ENCODE results near the gene TOP2A. TPM values are rescaled to one million over a fixed set of nuclear protein-coding genes. Genes with fewer than 3 reads are reported as not detected.
"Not testable (repeated sequence)": the region's sequence is repeated elsewhere in the genome, so short reads cannot be mapped to it uniquely, and the experiment has no call there.

TOP2A gene
- total and polyA plus RNA-seq, 4 donors: 0.25 to 4.4 (median 1.9) TPM

- WGBS, 2 donors: 77 to 88% methylated on average over 6 of the region's 6 CpGs
- DNase-seq; intact Hi-C loops (cut with DNase I); H3K4me1 ChIP-seq (ENCODE audit: control insufficient read depth in 1 of 2, insufficient read depth in 2 of 2, low read length in 2 of 2); H3K9me3 ChIP-seq (ENCODE audit: control insufficient read depth, low read length); H3K27me3 ChIP-seq (ENCODE audit: control insufficient read depth in 1 of 2, insufficient read depth in 2 of 2, low read length in 1 of 2); ATAC-seq (ENCODE audit: low FRiP score); H3K4me3 ChIP-seq (ENCODE audit: low read length in 2 of 2); H3K27ac ChIP-seq (ENCODE audit: low read depth in 1 of 2, low read length in 2 of 2); H3K36me3 ChIP-seq (ENCODE audit: control insufficient read depth in 1 of 2, insufficient read depth in 2 of 2, low read length in 1 of 2): not testable (repeated sequence)
These were observed 41.2 kb downstream of the TOP2A start for GRCh38 chr17:40376541-40376940.

DNA sequence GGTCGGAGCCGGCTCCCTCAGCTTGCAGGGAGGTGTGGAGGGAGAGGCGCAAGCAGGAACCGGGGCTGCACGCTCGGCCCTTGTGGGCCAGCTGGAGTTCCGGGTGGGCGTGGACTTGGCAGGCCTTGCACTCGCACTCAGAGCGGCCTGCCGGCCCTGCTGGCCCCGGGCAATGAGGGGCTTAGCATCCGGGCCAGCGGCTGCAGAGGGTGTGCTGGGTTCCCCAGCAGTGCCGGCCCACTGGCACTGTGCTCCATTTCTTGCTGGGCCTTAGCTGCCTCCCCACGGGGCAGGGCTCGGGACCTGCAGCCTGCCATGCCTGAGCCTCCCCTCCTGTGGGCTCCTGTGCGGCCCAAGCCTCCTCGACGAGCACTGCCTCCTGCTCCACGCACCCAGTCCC lies 41.9 kb downstream of the TOP2A start:
- H3K36me3 ChIP-seq (ENCODE audit: control insufficient read depth in 1 of 2, insufficient read depth in 2 of 2, low read length in 1 of 2); H3K4me1 ChIP-seq (ENCODE audit: control insufficient read depth in 1 of 2, insufficient read depth in 2 of 2, low read length in 2 of 2); H3K4me3 ChIP-seq (ENCODE audit: low read length in 2 of 2); H3K9me3 ChIP-seq (ENCODE audit: control insufficient read depth, low read length); H3K27me3 ChIP-seq (ENCODE audit: control insufficient read depth in 1 of 2, insufficient read depth in 2 of 2, low read length in 1 of 2); H3K27ac ChIP-seq (ENCODE audit: low read depth in 1 of 2, low read length in 2 of 2); intact Hi-C loops (cut with DNase I); ATAC-seq (ENCODE audit: low FRiP score); DNase-seq: not testable (repeated sequence)
- WGBS, 2 donors: 91 to 92% methylated on average over 19 to 21 of the region's 21 CpGs

- Histone ChIP-seq H3K27me3 (ENCODE audit: control insufficient read depth in 1 of 2, insufficient read depth in 2 of 2, low read length in 1 of 2) (no peaks in the 10 kb centered on the region), H3K9me3 (ENCODE audit: control insufficient read depth, low read length) (no peaks in the 10 kb centered on the region), H3K27ac (ENCODE audit: low read depth in 1 of 2, low read length in 2 of 2) (no peak overlapping the region), H3K36me3 (ENCODE audit: control insufficient read depth in 1 of 2, insufficient read depth in 2 of 2, low read length in 1 of 2) (no peaks in the 10 kb centered on the region), H3K4me1 (ENCODE audit: control insufficient read depth in 1 of 2, insufficient read depth in 2 of 2, low read length in 2 of 2) (no peaks in the 10 kb centered on the region), H3K4me3 (ENCODE audit: low read length in 2 of 2) (no peak overlapping the region)
- intact Hi-C loops (cut with DNase I): no loop called here
- no peak for ATAC-seq (ENCODE audit: low FRiP score)
- no peak for DNase-seq
- WGBS, 2 donors: 86 to 87% methylated on average over 14 of the region's 14 CpGs
These were observed 42.7 kb downstream of the TOP2A start for GRCh38 chr17:40374821-40375498.

DNA sequence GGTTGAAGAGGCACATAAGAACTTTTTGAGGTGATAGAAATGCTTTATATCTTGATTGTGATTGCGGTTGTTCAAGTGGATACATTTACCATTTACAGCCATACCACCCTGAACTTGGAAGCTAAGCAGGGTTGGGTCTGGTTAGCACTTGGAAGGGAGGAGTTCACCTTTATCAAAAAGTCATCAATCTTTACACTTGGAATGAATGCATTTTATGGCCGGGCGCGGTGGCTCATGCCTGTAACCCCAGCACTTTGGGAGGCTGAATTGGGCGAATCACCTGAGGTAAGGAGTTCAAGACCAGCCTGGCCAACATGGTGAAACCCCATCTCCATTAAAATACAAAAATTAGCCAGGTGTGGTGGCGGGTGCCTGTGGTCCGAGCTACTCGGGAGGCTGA lies 43.7 kb downstream of the TOP2A start:
- no peaks in the 10 kb centered on the region for H3K27me3 ChIP-seq (ENCODE audit: control insufficient read depth in 1 of 2, insufficient read depth in 2 of 2, low read length in 1 of 2)
- H3K4me1 ChIP-seq (ENCODE audit: control insufficient read depth in 1 of 2, insufficient read depth in 2 of 2, low read length in 2 of 2): no peaks in the 10 kb centered on the region
- no peak for ATAC-seq (ENCODE audit: low FRiP score)
- no peak overlapping the region for H3K27ac ChIP-seq (ENCODE audit: low read depth in 1 of 2, low read length in 2 of 2)
- DNase-seq: no peak
- H3K4me3 ChIP-seq (ENCODE audit: low read length in 2 of 2): no peak overlapping the region
- 86 to 90% methylated on average over 8 of the region's 8 CpGs for WGBS, 2 donors
- intact Hi-C loops (cut with DNase I): no loop called here
- no peaks in the 10 kb centered on the region for H3K36me3 ChIP-seq (ENCODE audit: control insufficient read depth in 1 of 2, insufficient read depth in 2 of 2, low read length in 1 of 2)
- H3K9me3 ChIP-seq (ENCODE audit: control insufficient read depth, low read length): no peaks in the 10 kb centered on the region

DNA sequence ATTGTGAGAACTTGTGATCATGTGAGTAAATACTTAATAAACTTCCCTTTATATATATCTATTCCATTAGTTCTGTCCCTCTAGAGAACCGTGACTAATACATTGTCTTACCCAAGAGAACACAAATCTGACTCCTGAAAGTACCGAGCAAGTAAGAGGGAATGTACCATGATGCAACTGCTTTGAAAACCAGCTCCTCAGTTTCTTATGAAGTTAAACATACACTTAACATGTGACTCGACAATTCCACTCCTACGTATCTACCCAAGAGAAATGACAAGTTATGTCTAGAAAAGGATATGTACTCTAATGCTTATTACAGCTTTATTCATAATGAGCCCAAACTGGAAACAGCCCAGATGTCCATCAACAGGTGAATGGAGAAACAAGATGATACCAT lies 44.4 kb downstream of the TOP2A start:
- no peaks in the 10 kb centered on the region for H3K4me1 ChIP-seq (ENCODE audit: control insufficient read depth in 1 of 2, insufficient read depth in 2 of 2, low read length in 2 of 2)
- H3K36me3 ChIP-seq (ENCODE audit: control insufficient read depth in 1 of 2, insufficient read depth in 2 of 2, low read length in 1 of 2): no peaks in the 10 kb centered on the region
- H3K4me3 ChIP-seq (ENCODE audit: low read length in 2 of 2): no peak overlapping the region
- no peaks in the 10 kb centered on the region for H3K27me3 ChIP-seq (ENCODE audit: control insufficient read depth in 1 of 2, insufficient read depth in 2 of 2, low read length in 1 of 2)
- DNase-seq (no peak), ATAC-seq (ENCODE audit: low FRiP score) (no peak)
- H3K27ac ChIP-seq (ENCODE audit: low read depth in 1 of 2, low read length in 2 of 2): no peak overlapping the region
- intact Hi-C loops (cut with DNase I): no loop called here
- no peaks in the 10 kb centered on the region for H3K9me3 ChIP-seq (ENCODE audit: control insufficient read depth, low read length)
- WGBS, 2 donors: 87 to 91% methylated on average over 4 of the region's 4 CpGs

DNA sequence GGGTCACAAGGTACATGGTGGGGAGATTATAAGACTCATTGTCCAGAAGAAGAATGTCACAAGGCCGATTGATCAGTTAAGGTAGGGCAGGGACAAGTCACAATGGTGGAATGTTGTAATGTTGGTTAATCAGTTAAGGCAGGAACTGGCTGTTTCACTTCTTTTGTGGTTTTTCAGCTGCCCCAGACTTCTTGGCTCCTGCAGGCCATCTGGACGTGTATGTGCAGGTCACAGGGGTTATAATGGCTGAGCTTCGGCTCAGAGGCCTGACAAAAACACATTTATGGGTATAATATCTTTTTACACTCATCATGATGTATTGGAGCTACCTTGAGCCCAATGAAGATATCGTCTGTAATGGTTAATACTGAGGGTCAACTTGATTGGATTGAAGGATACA lies 45.1 kb downstream of the TOP2A start:
- H3K4me1 ChIP-seq (ENCODE audit: control insufficient read depth in 1 of 2, insufficient read depth in 2 of 2, low read length in 2 of 2); H3K9me3 ChIP-seq (ENCODE audit: control insufficient read depth, low read length); H3K27me3 ChIP-seq (ENCODE audit: control insufficient read depth in 1 of 2, insufficient read depth in 2 of 2, low read length in 1 of 2); H3K36me3 ChIP-seq (ENCODE audit: control insufficient read depth in 1 of 2, insufficient read depth in 2 of 2, low read length in 1 of 2); H3K27ac ChIP-seq (ENCODE audit: low read depth in 1 of 2, low read length in 2 of 2); H3K4me3 ChIP-seq (ENCODE audit: low read length in 2 of 2); DNase-seq; ATAC-seq (ENCODE audit: low FRiP score); intact Hi-C loops (cut with DNase I): not testable (repeated sequence)
- WGBS, 2 donors: 76 to 78% methylated on average over 4 of the region's 4 CpGs

DNA sequence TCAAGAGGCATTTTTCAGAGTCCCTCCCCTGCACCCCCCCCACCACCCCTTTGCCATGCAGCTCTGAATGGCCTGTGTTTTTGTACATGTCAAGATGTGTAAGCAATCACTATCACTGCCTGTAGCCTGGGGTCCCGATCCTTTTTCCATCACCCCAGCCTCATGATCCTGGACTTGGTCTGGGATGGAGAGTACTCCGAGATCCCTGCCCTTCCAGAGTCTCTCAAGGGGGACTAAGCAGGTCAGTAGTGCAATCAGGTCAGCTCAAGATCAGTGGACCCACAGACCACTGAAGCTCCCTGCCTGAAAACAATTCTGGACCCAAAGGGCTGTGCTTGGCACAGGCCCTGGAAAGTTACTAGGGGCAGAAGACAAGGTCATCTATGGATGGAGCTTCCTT lies 45.7 kb downstream of the TOP2A start:
- no peaks in the 10 kb centered on the region for H3K27me3 ChIP-seq (ENCODE audit: control insufficient read depth in 1 of 2, insufficient read depth in 2 of 2, low read length in 1 of 2)
- no peak overlapping the region for H3K27ac ChIP-seq (ENCODE audit: low read depth in 1 of 2, low read length in 2 of 2)
- no peak for DNase-seq
- H3K9me3 ChIP-seq (ENCODE audit: control insufficient read depth, low read length): no peaks in the 10 kb centered on the region
- intact Hi-C loops (cut with DNase I): no loop called here
- H3K4me3 ChIP-seq (ENCODE audit: low read length in 2 of 2): no peak overlapping the region
- H3K4me1 ChIP-seq (ENCODE audit: control insufficient read depth in 1 of 2, insufficient read depth in 2 of 2, low read length in 2 of 2): no peaks in the 10 kb centered on the region
- WGBS, 2 donors: 94 to 97% methylated on average over 2 of the region's 2 CpGs
- ATAC-seq (ENCODE audit: low FRiP score): no peak
- no peaks in the 10 kb centered on the region for H3K36me3 ChIP-seq (ENCODE audit: control insufficient read depth in 1 of 2, insufficient read depth in 2 of 2, low read length in 1 of 2)

DNA sequence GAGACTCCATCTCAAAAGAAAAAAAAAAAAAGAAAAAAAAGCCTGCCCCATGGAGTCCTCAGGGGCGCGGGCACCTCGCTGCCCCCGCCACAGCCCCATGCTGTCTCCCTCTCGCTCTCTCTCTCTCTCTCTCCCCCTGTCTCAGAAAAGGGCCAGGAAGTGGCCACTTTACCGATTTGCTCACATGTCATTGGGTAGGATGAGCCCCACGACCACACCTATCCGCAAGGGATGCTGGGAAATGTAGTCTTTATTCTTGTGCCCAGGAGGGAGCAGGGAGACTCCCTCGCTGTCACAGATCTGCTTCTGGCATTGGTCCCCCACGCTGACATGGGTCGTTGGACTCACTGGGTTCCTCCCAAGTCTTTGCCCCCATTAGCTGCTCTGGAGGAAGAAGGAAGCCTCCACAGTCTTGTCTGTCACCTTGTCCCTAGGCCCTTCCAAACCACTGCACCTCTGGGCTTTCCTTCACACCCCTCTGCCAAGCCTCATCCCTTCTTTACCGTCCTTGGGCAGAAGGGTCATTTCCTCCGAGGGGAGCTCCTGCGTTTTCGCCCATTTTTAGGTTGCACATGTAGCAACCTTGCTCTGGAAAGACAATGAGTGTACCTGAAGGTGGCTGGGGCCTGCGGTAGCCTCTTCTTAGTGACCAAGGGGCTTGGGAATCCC lies 46.3 kb downstream of the TOP2A start:
- Histone ChIP-seq H3K27ac (ENCODE audit: low read depth in 1 of 2, low read length in 2 of 2) (no peak overlapping the region), H3K36me3 (ENCODE audit: control insufficient read depth in 1 of 2, insufficient read depth in 2 of 2, low read length in 1 of 2) (no peaks in the 10 kb centered on the region), H3K4me3 (ENCODE audit: low read length in 2 of 2) (no peak overlapping the region), H3K9me3 (ENCODE audit: control insufficient read depth, low read length) (no peaks in the 10 kb centered on the region), H3K4me1 (ENCODE audit: control insufficient read depth in 1 of 2, insufficient read depth in 2 of 2, low read length in 2 of 2) (no peaks in the 10 kb centered on the region), H3K27me3 (ENCODE audit: control insufficient read depth in 1 of 2, insufficient read depth in 2 of 2, low read length in 1 of 2) (no peaks in the 10 kb centered on the region)
- DNase-seq (no peak), ATAC-seq (ENCODE audit: low FRiP score) (no peak)
- 84 to 87% methylated on average over 16 of the region's 16 CpGs for WGBS, 2 donors
- intact Hi-C loops (cut with DNase I): no loop called here

GRCh38 chr17:40369923-40370322 lies 47.8 kb downstream of the TOP2A start:
- H3K9me3 ChIP-seq (ENCODE audit: control insufficient read depth, low read length): no peaks in the 10 kb centered on the region

More at GRCh38 chr17:40369923-40370322, 47.8 kb downstream of the TOP2A start:
- DNase-seq: no peak
- intact Hi-C loops (cut with DNase I): no loop called here
- H3K4me3 ChIP-seq (ENCODE audit: low read length in 2 of 2): no peak overlapping the region
- no peaks in the 10 kb centered on the region for H3K36me3 ChIP-seq (ENCODE audit: control insufficient read depth in 1 of 2, insufficient read depth in 2 of 2, low read length in 1 of 2)
- H3K4me1 ChIP-seq (ENCODE audit: control insufficient read depth in 1 of 2, insufficient read depth in 2 of 2, low read length in 2 of 2): no peaks in the 10 kb centered on the region
- WGBS, 2 donors: 91 to 93% methylated on average over 7 of the region's 7 CpGs
- H3K27me3 ChIP-seq (ENCODE audit: control insufficient read depth in 1 of 2, insufficient read depth in 2 of 2, low read length in 1 of 2): no peaks in the 10 kb centered on the region
- no peak overlapping the region for H3K27ac ChIP-seq (ENCODE audit: low read depth in 1 of 2, low read length in 2 of 2)
- no peak for ATAC-seq (ENCODE audit: low FRiP score)

Measured in aorta (tissue), 5 donors.